Stomach (tissue), 4 donors: ENCODE data around the gene PET117.
"Not testable (repeated sequence)": the region's sequence is repeated elsewhere in the genome, so short reads cannot be mapped to it uniquely, and the experiment has no call there.

Experiments
- POLR2A ChIP-seq, 4 donors: fragments of 450-650 bp; IDR thresholded peaks; one replicate each; pipeline ENCODE4 v1.6.1; 2016; ENCODE audit warnings: antibody characterized with exemption in 4 of 4, control low read depth in 2 of 4, mild to moderate bottlenecking in 1 of 4, moderate library complexity in 1 of 4
- TF ChIP-seq, protein P1 (sequence below), 7 experiments: fragments of 450-650 bp in 4 of 7; fragments of 200-600 bp in 3 of 7; sonication (generic) in 3 of 7; IDR thresholded peaks; one replicate each; pipeline ENCODE4 v1.5.1; 2016 to 2019; ENCODE audit warnings: antibody characterized with exemption in 7 of 7, control low read depth in 2 of 7, mild to moderate bottlenecking in 1 of 7

DNA sequence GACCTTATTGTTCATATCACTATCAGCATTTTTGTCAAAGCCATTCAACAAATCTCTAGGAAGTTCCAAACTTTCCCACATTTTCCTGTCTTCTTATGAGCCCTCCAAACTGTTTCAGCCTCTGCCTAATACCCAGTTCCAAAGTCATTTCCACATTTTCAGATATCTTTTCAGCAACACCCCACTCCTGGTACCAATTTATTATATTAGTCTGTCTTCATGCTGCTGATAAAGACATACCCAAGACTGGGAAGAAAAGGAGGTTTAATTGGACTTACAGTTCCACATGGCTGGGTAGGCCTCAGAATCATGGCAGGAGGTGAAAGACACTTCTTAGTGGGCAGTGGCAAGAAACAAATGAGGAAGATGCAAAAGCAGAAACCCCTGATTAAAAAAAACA is 42.7 kb downstream of the PET117 start:
- TF ChIP-seq, protein P1, sequence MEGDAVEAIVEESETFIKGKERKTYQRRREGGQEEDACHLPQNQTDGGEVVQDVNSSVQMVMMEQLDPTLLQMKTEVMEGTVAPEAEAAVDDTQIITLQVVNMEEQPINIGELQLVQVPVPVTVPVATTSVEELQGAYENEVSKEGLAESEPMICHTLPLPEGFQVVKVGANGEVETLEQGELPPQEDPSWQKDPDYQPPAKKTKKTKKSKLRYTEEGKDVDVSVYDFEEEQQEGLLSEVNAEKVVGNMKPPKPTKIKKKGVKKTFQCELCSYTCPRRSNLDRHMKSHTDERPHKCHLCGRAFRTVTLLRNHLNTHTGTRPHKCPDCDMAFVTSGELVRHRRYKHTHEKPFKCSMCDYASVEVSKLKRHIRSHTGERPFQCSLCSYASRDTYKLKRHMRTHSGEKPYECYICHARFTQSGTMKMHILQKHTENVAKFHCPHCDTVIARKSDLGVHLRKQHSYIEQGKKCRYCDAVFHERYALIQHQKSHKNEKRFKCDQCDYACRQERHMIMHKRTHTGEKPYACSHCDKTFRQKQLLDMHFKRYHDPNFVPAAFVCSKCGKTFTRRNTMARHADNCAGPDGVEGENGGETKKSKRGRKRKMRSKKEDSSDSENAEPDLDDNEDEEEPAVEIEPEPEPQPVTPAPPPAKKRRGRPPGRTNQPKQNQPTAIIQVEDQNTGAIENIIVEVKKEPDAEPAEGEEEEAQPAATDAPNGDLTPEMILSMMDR (IDR thresholded peaks at IDR 0.05): not testable (repeated sequence)
- TF ChIP-seq POLR2A (IDR thresholded peaks at IDR 0.05): not testable (repeated sequence)
